Stimulated activated CD4-positive, alpha-beta T cell treated with anti-CD3 and anti-CD28 coated beads, TNF-alpha, amount 100 ng/mL, for 48 hours (primary cell): ENCODE measurements around the gene E2F4.

Experiments used
- DNase-seq, 3 donors: peaks; one replicate each; pipeline ENCODE4 v3.0.0-alpha.2; 2020; ENCODE audit warnings: low read depth in 3 of 3

The E2F4 gene

DNA sequence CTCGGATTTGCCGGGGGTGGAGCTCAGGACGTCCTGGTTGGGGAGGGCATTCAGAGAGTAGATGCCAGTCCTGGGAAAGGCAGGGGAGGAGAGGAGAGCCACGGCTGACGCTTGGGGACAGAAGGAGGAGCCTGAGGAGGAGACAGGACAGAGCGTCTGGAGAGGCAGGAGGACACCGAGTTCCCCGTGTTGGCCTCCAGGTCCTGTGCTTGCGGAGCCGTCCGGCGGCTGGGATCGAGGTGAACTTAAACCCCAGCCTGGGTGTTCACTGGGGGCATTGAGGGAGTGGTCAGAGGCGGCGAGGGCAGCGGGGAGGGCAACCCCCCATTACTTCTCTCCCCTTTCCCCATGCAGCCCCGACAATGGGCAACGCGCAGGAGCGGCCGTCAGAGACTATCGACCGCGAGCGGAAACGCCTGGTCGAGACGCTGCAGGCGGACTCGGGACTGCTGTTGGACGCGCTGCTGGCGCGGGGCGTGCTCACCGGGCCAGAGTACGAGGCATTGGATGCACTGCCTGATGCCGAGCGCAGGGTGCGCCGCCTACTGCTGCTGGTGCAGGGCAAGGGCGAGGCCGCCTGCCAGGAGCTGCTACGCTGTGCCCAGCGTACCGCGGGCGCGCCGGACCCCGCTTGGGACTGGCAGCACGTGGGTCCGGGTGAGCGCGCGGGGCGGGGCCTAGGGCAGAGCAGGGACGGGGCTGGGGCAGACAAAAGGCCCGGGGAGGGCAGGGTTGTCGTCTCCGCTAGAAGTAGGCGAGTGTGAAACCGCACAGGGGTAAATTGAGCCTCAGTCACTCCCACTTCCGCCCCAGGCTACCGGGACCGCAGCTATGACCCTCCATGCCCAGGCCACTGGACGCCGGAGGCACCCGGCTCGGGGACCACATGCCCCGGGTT is 17.9 kb upstream of the E2F4 start:
- DNase-seq, result peak in 1 of 3 donors; percentile 53

DNA sequence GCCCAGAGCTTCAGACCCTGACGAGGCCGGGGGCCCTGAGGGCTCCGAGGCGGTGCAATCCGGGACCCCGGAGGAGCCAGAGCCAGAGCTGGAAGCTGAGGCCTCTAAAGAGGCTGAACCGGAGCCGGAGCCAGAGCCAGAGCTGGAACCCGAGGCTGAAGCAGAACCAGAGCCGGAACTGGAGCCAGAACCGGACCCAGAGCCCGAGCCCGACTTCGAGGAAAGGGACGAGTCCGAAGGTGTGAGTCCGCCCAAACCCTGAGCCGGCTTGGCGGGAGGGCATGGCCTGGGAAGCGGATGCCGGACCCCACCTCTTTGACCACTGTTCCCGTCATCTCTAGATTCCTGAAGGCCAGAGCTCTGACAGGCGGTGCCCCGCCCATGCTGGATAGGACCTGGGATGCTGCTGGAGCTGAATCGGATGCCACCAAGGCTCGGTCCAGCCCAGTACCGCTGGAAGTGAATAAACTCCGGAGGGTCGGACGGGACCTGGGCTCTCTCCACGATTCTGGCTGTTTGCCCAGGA is 17.2 kb upstream of the E2F4 start:
- DNase-seq, result no peak

DNA sequence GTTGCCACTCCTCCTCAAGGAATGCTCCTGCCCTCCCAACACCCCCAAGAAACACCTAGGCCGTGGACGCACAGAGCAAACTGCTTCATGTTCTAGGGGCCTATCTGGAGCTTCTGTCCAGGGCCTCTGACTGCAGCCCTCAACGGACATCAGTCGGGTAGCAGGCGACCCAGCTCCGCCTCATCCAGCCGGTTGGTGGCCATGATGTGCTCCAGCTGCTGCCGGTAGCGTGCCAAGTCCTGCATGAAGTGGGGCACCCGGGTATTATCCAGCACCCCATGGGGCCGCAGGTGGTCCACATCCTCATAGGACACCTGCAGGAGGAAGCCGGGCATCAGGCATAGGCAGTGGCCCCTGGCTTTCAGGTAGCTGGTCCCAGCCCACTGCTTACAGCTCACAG is 15.3 kb upstream of the E2F4 start:
- DNase-seq, result no peak

DNA sequence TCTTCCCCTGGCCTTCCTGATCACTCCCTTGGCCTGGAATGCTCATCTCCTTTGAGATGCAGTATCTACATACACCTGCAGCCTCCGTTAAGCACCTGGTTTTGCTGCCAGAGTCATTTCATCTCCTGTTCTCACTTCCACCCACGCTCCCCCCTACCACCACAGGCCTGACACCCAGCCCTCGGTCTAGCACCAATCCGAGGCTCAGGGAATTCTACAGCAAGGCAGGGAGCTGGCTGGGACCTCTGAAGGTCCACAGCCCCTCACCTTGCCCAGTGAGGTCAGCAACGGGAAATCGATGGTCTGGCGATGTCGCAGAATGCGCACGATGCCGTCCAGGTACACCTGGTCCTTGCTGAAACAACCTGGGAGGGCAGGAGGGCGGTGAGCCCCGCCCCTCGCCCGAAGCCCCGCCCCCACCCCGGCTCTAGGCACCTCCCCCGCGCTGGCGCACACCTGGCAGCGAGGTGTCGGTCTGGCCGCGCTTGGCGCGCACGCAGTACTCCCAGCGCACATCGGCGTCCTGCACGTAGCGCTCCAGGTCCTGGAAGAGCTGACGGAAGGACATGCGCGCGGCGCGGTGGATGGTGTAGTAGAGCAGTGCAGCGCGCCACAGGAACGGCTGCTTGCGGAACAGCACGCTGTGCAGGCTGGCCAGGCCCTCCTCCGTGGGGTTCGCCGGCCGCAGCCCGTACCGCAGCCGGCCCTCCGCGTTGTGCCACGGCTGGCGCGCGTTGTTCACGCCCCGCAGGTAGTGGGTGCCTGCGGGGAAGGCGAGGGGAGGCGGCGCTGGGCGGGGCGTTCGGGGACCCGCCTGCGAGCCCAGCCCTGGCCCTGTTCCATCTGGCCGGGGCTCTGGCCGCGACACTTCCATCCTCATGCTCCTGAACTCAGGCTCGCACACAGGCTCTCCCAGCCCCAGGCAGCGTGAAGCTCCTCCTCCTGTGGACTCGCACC is 13.9 kb upstream of the E2F4 start:
- DNase-seq, result no peak

DNA sequence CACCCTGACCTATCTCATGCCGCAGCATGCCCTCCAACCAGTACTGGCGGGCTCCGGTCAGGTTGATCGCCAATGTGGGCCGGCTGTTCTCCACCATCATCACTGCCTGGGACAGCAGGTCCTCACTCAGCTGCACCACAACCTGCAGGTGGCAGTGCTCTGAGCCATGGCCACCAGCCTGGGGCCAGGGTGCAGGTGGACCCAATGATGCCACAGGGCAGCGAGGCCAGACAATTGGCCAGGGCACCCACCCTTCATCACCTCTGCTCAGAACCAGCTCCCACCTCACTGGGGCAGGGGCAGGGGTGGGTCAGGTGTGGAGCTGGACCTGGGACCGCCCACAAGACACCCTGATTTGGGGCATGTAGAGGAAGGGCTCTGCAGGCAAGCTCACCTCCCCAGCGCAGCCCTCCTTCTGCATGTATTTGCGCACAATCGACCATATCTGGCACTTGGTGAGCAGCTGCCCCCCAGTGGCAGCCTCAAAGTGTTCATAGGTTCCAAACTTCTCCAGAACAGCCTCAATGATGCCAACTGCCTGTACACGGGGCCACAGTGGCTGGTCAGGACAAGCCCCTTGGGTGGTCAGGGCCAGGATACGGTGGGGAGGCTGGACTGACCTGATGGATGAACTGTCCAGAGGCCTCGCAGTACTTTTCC is 12.4 kb upstream of the E2F4 start:
- no peak for DNase-seq

DNA sequence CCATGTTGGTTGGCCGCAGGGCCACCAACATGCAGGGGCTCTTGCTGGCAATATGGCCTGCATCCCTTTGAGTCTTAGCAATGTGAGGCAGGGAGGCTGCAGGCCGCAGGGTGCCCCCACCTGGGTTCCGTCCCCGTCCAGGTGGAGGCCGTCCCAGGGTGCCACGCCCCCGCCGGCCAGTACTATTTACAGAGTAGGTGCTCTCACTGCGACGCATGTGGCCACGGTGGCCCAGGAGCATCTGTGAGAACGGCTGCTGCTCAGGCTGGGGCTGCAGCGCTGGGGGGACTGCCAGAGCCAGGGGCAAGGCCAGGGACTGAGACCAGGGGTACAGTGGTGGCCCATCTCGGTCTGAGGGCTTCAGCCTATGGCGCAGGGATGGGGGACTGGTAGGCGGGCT is 11.8 kb upstream of the E2F4 start:
- no peak for DNase-seq

DNA sequence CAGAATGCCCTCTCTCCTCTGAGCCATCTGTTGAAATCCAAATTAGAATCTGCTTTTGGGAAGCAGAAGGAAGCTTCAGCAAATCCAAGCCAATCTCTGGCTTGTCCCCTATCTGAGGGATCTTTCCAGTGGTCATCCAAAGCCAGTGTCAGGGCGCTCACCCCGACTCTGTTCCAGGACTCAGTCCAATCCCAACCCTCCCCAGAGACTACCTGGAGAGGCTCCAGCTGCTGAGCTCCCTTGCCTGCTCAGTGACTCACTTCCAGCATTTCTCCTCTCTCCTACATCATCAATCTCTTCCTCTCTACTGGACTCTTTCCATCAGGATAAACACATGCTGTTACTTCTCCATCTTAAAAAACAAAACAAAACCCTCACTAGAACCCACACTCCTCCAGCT is 10.6 kb upstream of the E2F4 start:
- DNase-seq, result no peak

DNA sequence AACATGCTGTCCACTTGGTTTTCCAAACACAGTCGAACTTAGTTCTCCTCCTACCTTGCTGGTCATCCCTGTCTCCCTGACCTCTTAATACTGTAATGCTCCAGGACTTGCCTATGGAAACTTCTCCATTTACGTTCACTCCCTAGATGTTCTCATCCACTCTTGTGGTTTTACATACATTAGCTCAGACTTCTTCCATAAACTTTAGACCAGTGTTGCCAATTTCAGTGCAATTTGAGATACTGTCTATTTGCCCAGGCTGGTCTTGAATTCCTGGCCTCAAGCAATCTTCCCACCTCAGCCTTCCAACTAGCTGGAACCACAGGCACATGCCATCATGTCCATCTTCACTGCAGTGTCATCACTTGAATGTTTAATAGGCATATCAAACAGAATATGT is 9.7 kb upstream of the E2F4 start:
- no peak for DNase-seq

DNA sequence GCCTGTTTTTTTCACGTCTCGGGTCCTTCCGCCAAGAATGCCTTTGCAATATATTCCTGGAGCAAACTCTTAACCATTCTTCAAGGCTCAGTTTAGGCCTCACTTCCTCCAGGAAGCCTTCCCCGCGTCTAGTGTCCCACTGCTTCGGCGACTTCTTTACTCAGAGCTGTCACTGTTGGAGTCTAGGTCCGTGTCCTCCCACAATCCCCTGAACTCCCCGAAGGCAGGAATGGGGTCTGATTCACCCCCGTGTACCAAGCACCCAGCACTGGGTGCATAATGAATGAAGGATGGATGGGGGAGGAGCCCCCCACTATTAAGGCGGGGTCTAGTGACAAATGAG is 8.7 kb upstream of the E2F4 start:
- no peak for DNase-seq

DNA sequence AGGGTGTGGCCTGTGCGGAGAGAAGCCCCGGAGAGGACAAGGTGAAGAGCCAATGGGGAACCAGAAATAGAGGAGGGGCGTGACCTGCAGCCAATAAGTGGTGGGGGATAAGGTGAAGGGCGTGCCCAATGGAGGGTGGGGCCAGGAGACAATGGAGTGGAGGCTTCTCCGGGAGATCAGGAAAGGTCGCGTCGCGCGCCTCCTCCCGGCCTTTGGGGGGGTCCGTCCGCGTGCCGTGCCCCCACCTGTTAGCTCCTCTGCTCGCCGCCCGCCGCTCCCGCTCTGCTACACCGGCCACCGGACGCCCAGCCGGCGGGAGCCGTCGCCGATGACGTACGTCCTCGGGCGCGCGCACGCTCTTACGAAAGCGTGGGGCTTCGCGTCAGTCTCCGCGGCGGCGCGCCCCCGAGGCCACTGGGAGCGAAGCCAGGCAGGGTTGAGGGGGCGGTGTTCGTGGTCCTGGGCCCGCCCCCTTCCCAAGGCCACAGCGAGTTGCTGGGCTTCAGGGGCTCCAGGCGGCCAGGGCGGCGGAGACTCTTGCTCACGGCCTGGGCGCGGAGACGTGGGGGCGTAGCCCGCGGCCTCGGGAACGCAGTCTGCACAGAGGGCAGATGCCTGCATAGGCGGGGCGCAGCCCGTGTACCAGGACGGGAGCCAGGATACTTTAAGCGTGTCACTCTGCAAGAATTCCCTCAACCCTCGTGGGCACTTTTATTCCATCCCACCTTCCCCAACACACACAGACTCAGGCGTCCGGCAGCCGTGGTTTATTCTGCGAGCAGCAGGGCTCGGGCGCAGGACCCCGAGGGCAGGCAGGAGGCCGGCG is 8.1 kb upstream of the E2F4 start, which contains the start of gene MATCAP1:
Gene MATCAP1 (minus strand): TSS at position 337 of the 826 bp plus-strand sequence. CDS start 3,353 bp downstream, outside the sequence.
- DNase-seq, result peak; percentile 85 to 95 (median 89)

DNA sequence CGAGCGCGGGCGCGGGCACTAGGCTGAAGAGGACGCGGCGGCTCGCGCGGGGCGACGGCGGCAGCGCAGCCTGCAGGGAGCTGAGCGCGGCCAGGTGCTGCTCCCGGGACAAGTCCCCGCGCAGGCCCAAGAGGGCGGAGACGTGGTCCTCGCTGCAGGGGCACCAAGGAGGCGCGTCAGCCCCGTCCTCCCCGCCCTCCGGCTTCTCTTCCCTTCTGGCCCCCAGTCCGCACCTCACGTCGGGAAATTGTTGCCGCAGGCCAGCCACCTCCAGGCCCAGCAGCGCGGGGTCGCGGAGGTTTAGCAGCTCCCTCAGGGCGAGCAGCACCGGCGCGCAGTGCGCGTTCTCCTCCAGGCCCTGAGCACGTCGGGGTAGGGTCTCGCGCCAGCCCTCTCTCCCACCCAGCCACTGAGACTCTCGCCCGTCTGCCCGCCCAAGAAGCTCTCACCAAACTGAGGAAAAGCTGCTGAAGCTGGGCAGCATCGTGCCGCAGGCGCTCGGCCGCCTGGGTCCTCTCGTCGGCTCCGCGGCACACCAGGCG is 7.4 kb upstream of the E2F4 start:
- DNase-seq, result no peak

DNA sequence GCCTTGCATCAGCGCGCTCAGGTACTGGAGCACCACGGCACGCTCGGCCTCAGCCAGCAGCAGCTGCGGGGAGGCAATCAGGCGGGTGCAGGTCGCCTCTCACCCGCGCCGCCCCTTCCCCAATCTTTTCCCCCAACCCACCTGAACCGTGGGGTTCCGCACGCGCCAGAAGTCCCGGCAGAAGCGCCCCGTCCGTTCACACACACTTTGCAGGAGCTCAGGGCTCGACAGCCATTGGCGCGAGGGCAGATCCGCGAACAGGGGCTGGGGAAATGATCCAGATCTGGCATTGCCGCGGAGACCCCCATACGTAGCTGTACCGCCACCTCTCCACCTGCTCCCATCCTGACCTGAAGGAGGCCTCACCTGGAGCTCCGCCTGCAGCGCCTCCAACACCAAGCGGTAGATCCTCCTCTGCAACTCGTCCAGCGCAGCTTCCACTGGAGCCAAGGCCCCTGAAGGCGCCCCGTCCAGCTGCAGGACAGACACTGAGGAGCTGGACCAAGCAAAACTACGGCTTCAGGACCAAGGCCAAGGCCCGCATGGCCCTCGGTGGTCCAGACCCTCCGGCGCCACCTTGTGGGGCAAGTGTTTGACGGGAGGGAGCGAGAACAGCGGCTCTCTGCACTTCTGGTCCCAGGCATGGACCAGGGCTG is 6.8 kb upstream of the E2F4 start:
- peak; percentile 65 to 83 (median 78) for DNase-seq

DNA sequence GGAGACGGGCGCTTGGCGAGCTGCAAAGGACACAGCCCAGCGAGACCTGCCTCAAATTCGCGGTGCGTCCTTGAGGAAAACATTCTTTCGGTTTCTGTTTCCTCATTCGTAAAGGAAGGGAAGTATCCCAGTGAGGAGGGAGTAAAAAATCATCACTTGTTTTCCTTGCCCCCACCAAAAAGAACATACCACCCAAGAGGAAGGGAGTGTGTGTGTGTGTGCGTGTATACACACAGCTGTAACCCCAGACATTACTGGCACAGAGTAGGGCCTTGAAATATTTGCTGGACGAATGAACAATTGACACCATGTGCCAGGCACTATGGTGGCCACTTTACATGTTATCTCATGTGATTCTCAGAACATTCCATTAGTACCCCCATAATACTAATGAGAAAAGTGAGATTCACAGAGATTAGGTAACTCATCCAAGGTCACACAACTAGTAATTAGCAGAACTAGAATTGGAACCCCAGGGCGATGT is 6.3 kb upstream of the E2F4 start:
- no peak for DNase-seq

DNA sequence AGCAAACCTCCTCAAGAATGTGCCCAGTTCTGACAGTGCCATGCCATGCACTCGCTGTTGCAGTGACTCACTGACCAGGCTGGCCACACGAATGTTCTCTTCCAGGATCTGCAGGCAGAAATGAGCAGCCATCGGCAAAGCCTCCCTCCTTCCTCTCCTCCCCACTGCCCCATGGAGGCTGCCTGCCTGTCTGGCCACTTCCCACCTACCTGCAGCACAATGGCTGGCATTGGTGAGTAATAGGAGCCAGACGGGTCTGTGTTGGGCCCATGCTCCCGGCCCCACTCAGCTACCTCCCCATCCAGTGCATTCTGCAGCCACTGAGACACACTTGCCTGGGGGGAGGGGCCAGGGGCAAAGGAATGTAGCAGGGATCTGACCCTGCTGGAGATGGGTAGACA is 5.4 kb upstream of the E2F4 start:
- no peak for DNase-seq

DNA sequence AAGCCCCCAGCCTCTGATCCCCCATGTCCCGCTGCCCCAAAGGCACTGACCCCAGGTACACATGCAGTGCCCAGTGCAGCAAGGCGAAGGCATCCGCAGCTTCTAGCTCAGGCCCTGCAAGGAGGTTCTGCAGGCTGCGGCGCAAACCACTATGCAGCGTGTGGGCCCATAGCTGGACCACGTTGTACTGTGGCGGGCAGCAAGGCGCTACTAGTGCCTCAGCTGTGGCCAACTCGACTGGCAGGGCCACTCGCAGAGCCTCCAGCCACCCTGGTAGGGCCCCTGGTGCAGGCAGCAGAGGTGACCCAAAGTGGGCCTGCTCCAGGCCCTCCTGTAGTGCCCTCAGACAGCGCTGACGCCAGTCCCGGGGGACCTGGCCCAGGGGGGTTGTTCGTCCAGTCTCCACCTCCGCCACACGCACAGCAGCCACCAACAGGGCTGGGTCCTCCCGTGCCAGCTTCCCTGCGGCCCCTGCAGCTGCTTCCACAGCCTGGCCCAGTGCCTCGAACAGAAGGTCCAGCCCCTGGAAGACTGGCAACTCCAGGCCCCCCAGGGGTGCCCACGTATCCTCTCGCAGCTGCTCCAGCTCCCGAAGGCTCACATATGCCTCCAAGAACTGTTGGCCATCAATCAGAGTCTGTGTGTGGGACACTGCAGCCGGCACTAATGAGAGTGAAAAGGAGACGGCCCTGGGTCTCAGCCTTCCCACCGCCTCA is 4.6 kb upstream of the E2F4 start:
- no peak for DNase-seq

DNA sequence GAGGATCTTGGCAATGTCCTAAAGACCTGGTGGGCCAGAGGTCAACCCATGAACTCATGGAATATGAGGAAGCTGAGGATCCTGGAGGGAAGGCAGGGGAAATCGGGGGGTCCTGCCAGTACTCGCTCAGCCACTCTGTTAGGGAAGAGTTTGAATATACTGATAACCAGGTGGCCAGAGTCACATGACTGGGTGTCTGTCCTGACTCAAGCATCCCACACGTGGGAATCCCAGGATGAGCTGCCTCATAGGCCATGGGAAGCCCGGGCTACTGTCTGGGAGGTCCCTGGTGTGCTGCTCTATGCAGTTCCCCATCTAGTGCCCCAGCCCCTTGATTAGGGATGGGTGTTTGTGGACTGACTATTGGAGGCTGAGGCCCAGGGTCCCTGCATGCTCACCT is 3.6 kb upstream of the E2F4 start:
- DNase-seq, result no peak

DNA sequence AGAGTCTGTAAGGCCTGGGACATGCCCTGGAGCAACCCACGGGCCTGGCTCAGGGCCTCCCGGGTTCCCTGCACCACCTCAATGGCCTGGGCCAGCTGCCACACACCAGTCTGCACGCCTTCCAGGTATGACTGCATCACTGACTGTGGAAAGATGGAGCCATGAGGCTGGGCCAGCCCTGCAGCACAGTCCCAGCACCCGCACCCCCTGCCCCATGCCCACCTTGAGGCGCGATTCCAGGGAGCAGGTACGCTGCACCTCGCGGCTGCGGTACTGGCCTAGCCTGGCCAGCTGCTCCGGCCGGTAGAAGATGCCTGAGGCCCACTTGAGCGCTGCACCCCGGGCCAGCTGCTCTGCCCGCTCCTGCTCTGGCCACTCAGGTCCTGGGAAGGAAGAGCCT is 3.2 kb upstream of the E2F4 start:
- DNase-seq, result no peak

DNA sequence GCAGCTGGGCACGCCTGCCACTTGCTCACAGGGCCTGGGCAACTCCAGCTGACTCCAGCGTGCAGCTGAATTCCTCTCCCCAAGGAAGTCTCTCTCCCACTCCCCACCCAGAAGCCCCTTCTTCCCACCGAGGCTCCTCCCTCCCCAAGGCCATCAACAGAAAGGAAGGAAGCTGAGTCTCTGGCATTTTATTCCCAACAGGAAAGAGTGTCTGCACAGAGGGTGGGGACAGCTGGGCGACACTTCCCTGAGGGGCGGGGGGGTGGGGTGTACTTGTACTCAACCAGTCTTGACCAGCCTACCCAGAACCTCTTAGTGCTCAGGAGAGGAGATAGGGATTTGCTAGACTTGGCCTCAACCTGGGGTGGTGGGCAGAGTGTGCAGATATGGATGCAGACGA is 1.9 kb upstream of the E2F4 start, which contains the start of gene EXOC3L1:
Gene EXOC3L1 (minus strand): TSS at position 96 of the 400 bp plus-strand sequence. CDS start 460 bp downstream, outside the sequence.
- DNase-seq, result no peak
